GM18517 (cell line): Measurements from ENCODE around the gene RHOBTB3.
"Not testable (repeated sequence)": the region's sequence is repeated elsewhere in the genome, so short reads cannot be mapped to it uniquely, and the experiment has no call there.

Experiments used
- ATAC-seq: cut with Tn5 transposase; IDR thresholded peaks from one replicate; pipeline ENCODE4 v1.9.1; 2021; ENCODE audit warnings: mild to moderate bottlenecking, moderate library complexity; ENCODE audit not compliant: unreplicated experiment

The RHOBTB3 gene

GRCh38 chr5:95817430-95817829 is 86.3 kb downstream of the RHOBTB3 start:
- ATAC-seq: no peak

- no peak for ATAC-seq
Observed at GRCh38 chr5:95818181-95819147, 87.3 kb downstream of the RHOBTB3 start.

GRCh38 chr5:95821110-95822021 is 90.2 kb downstream of the RHOBTB3 start:
- peak; percentile 26 for ATAC-seq

GRCh38 chr5:95822043-95822541 is 91.0 kb downstream of the RHOBTB3 start:
- ATAC-seq: peak; percentile 45

- ATAC-seq: peak; percentile 51
Observed at GRCh38 chr5:95822542-95823181, 91.5 kb downstream of the RHOBTB3 start, which contains the start of gene GLRX. Gene GLRX, minus strand, starts transcription at chr5:95822726. Its CDS starts 64 bp downstream, at chr5:95822662.

- ATAC-seq: peak; percentile 9
Observed at GRCh38 chr5:95823218-95823737, 92.1 kb downstream of the RHOBTB3 start.

GRCh38 chr5:95823738-95824609 is 92.8 kb downstream of the RHOBTB3 start:
- ATAC-seq: no peak

GRCh38 chr5:95824747-95825146 is 93.6 kb downstream of the RHOBTB3 start:
- ATAC-seq: no peak

- no peak for ATAC-seq
Observed at GRCh38 chr5:95825495-95825894, 94.4 kb downstream of the RHOBTB3 start.

- ATAC-seq: no peak
Observed at GRCh38 chr5:95826949-95827891, 96.1 kb downstream of the RHOBTB3 start.

GRCh38 chr5:95827892-95828246 is 96.7 kb downstream of the RHOBTB3 start:
- no peak for ATAC-seq

- ATAC-seq: no peak
Observed at GRCh38 chr5:95830226-95830625, 99.1 kb downstream of the RHOBTB3 start.

GRCh38 chr5:95832664-95833063 is 101.5 kb downstream of the RHOBTB3 start:
- ATAC-seq: no peak

GRCh38 chr5:95835682-95836385 is 104.7 kb downstream of the RHOBTB3 start:
- ATAC-seq: no peak

GRCh38 chr5:95836544-95836943 is 105.4 kb downstream of the RHOBTB3 start:
- ATAC-seq: no peak

GRCh38 chr5:95836971-95837370 is 105.8 kb downstream of the RHOBTB3 start:
- ATAC-seq: not testable (repeated sequence)

- no peak for ATAC-seq
Observed at GRCh38 chr5:95837492-95837891, 106.4 kb downstream of the RHOBTB3 start.

- no peak for ATAC-seq
Observed at GRCh38 chr5:95838001-95838520, 106.9 kb downstream of the RHOBTB3 start.
